SK-N-SH (cell line): Measurements from ENCODE around the gene CEL. TPM values are rescaled to one million over a fixed set of nuclear protein-coding genes. Genes with fewer than 3 reads are reported as not detected.

Experiments used
- CTCF ChIA-PET: fragments of 300-600, 350-600 bp; formaldehyde crosslinking; extraction: SDS; loops from one replicate; lab custom pipeline; 2021; lab: Yijun Ruan, JAX
- POLR2A ChIA-PET: fragments of 350-600 bp; sonication (Branson Sonifier 250); formaldehyde crosslinking; extraction: SDS; loops from one replicate; lab custom pipeline; 2020; ENCODE audit warnings: antibody characterized with exemption, inconsistent platforms; lab: Yijun Ruan, JAX
- DNase-seq: peaks from one replicate; pipeline ENCODE4 v3.0.0; 2012
- H2AFZ ChIP-seq: fragments of 200-600 bp; sonication (generic); 2 replicates; pipeline ENCODE4 v1.8.1; 2016; ENCODE audit warnings: antibody characterized with exemption, mild to moderate bottlenecking, low read depth
- H3F3A ChIP-seq: fragments of 200-600 bp; sonication (generic); replicated peaks from 2 replicates; pipeline ENCODE3; 2016; ENCODE audit warnings: antibody characterized with exemption, mild to moderate bottlenecking; ENCODE audit not compliant: insufficient read depth
- H3K27ac ChIP-seq, 2 experiments: fragments of 200-500 bp in 1 of 2; fragments of 200-600 bp in 1 of 2; sonication (Bioruptor generic) in 1 of 2; sonication (generic), shearing (Covaris generic) in 1 of 2; 2 replicates each; pipeline versions ENCODE4 v1.5.1 to v1.6.1; 2014 to 2016; ENCODE audit warnings: low read depth in 2 of 2, inconsistent platforms in 1 of 2, low read length in 1 of 2, mild to moderate bottlenecking in 1 of 2, mixed read lengths in 1 of 2
- H3K27me3 ChIP-seq: fragments of 200-600 bp; sonication (generic), shearing (Covaris generic); 2 replicates; pipeline ENCODE4 v1.6.1; 2016; ENCODE audit warnings: mixed run types; ENCODE audit not compliant: insufficient read depth
- H3K36me3 ChIP-seq, 2 experiments: fragments of 200-500 bp in 1 of 2; fragments of 200-600 bp in 1 of 2; sonication (Bioruptor generic) in 1 of 2; sonication (generic) in 1 of 2; replicated peaks in 1 of 2; 2 replicates each; pipeline versions ENCODE3 to v1.5.1; 2014 to 2016; ENCODE audit warnings: low read length in 1 of 2, mild to moderate bottlenecking in 1 of 2; ENCODE audit not compliant: insufficient read depth in 2 of 2, control insufficient read depth in 1 of 2
- H3K4me1 ChIP-seq, 2 experiments: fragments of 200-500 bp in 1 of 2; fragments of 200-600 bp in 1 of 2; sonication (Bioruptor generic) in 1 of 2; sonication (generic), shearing (Covaris generic) in 1 of 2; 2 replicates each; pipeline versions ENCODE4 v1.5.1 to v1.6.1; 2014 to 2016; ENCODE audit warnings: low read depth in 1 of 2, low read length in 1 of 2, mixed run types in 1 of 2; ENCODE audit not compliant: insufficient read depth in 2 of 2, control insufficient read depth in 1 of 2
- H3K4me2 ChIP-seq: fragments of 200-600 bp; sonication (generic), shearing (Covaris generic); 2 replicates; pipeline ENCODE4 v1.6.1; 2017; ENCODE audit warnings: mixed run types
- H3K4me3 ChIP-seq, 2 experiments: fragments of 200-500 bp in 1 of 2; fragments of 200-600 bp in 1 of 2; sonication (Bioruptor generic) in 1 of 2; sonication (generic), shearing (Covaris generic) in 1 of 2; 2 replicates each; pipeline versions ENCODE4 v1.5.1 to v1.8.1; 2014 to 2016; ENCODE audit warnings: low read depth in 2 of 2, inconsistent platforms in 1 of 2, low read length in 1 of 2, mild to moderate bottlenecking in 1 of 2, mixed read lengths in 1 of 2, moderate library complexity in 1 of 2
- H3K79me2 ChIP-seq: fragments of 200-600 bp; sonication (generic); 2 replicates; pipeline ENCODE4 v1.8.1; 2017; ENCODE audit warnings: mild to moderate bottlenecking; ENCODE audit not compliant: insufficient read depth
- H3K9ac ChIP-seq: fragments of 200-600 bp; sonication (generic); 2 replicates; pipeline ENCODE4 v1.6.1; 2017; ENCODE audit warnings: mixed run types
- H3K9me2 ChIP-seq: fragments of 200-600 bp; sonication (generic); 2 replicates; pipeline ENCODE4 v1.6.1; 2017; ENCODE audit warnings: mixed run types
- H3K9me3 ChIP-seq: fragments of 200-600 bp; sonication (generic); 2 replicates; pipeline ENCODE4 v1.6.1; 2017; ENCODE audit warnings: mixed run types, mild to moderate bottlenecking, moderate library complexity
- H4K20me1 ChIP-seq: fragments of 200-600 bp; sonication (generic); 2 replicates; pipeline ENCODE4 v1.6.1; 2017; ENCODE audit warnings: mild to moderate bottlenecking, mixed run types; ENCODE audit not compliant: insufficient read depth
- FOXJ3 ChIP-seq: sonication (generic); formaldehyde crosslinking; IDR thresholded peaks from 2 replicates; pipeline ENCODE4 v1.5.1; 2020; ENCODE audit warnings: mild to moderate bottlenecking, missing genetic modification reagents
- FOXM1 ChIP-seq: IDR thresholded peaks from 2 replicates; pipeline ENCODE4 v1.4.0; 2012; ENCODE audit warnings: low read depth, mild to moderate bottlenecking
- GATA2 ChIP-seq: sonication (generic); formaldehyde crosslinking; IDR thresholded peaks from 2 replicates; pipeline ENCODE4 v1.5.0; 2020; ENCODE audit warnings: mild to moderate bottlenecking, missing genetic modification reagents
- NRF1 ChIP-seq: IDR thresholded peaks from 2 replicates; pipeline ENCODE4 v1.6.1; 2012; ENCODE audit warnings: low read depth, mild to moderate bottlenecking, low read length
- RCOR1 ChIP-seq: fragments of 150-350 bp; IDR thresholded peaks from 2 replicates; pipeline ENCODE4 v1.6.1; 2017; ENCODE audit warnings: antibody characterized with exemption, low read length
- RFX5 ChIP-seq: IDR thresholded peaks from 2 replicates; pipeline ENCODE4 v1.6.1; 2012; ENCODE audit warnings: mild to moderate bottlenecking, improper control_type of control experiment, low read length
- TEAD4 ChIP-seq: IDR thresholded peaks from 2 replicates; pipeline ENCODE4 v1.4.0; 2012; ENCODE audit warnings: mild to moderate bottlenecking, borderline replicate concordance; ENCODE audit not compliant: insufficient read depth
- ZBTB33 ChIP-seq: IDR thresholded peaks from 2 replicates; pipeline ENCODE4 v1.4.0; 2012; ENCODE audit warnings: low read depth, borderline replicate concordance
- WGBS: methylation state at CpG from one replicate; pipeline ENCODE4 v1.1.6; 2017; ENCODE audit warnings: low lambda C conversion rate; 5-methylcytosine and 5-hydroxymethylcytosine counted together
- polyA plus RNA-seq, 3 experiments: library from polyadenylated mRNA; depleted of rRNA; stranded (reverse); fragments of >200 nt; gene quantifications; 2 replicates each; pipeline ENCODE4 v1.2.3, GENCODE V29; 2012
- TF ChIP-seq, protein P1 (sequence below): fragments of 200-600 bp; sonication (generic); IDR thresholded peaks from 2 replicates; pipeline ENCODE4 v1.6.1; 2017; ENCODE audit warnings: antibody characterized with exemption, mild to moderate bottlenecking, moderate library complexity
- TF ChIP-seq, protein P2 (sequence below): IDR thresholded peaks from 2 replicates; pipeline ENCODE4 v1.6.1; 2012; ENCODE audit warnings: mild to moderate bottlenecking, low read depth, low read length, moderate library complexity
- TF ChIP-seq, protein P3 (sequence below): IDR thresholded peaks from 2 replicates; pipeline ENCODE4; 2012

The CEL gene
- polyA plus RNA-seq, 1 of the 3 experiments (the other 2 are of a cell fraction), result 0.87 TPM

- H3K9me3 ChIP-seq, result no peaks in the 10 kb centered on the region
- no peaks in the 10 kb centered on the region for H3K27me3 ChIP-seq
- 0 out of 2 replicates have a peak, but pooled peaks cover 10% of the 10 kb centered on the region for H4K20me1 ChIP-seq
- 96% methylated on average over 13 of the region's 17 CpGs for WGBS
- no peaks in the 10 kb centered on the region for H3K9me2 ChIP-seq
- H3K9ac ChIP-seq, result no peak overlapping the region
- no peak overlapping the region for H2AFZ ChIP-seq
- DNase-seq, result no peak
- POLR2A ChIA-PET, result interaction anchor here (1.4 to 2.0 kb wide), 2 partner anchors 13 to 30 kb away, joined by 3 to 9 read pairs; no protein-coding TSS in a partner anchor
- no peaks in the 10 kb centered on the region for H3F3A ChIP-seq
- TF ChIP-seq, protein P1, sequence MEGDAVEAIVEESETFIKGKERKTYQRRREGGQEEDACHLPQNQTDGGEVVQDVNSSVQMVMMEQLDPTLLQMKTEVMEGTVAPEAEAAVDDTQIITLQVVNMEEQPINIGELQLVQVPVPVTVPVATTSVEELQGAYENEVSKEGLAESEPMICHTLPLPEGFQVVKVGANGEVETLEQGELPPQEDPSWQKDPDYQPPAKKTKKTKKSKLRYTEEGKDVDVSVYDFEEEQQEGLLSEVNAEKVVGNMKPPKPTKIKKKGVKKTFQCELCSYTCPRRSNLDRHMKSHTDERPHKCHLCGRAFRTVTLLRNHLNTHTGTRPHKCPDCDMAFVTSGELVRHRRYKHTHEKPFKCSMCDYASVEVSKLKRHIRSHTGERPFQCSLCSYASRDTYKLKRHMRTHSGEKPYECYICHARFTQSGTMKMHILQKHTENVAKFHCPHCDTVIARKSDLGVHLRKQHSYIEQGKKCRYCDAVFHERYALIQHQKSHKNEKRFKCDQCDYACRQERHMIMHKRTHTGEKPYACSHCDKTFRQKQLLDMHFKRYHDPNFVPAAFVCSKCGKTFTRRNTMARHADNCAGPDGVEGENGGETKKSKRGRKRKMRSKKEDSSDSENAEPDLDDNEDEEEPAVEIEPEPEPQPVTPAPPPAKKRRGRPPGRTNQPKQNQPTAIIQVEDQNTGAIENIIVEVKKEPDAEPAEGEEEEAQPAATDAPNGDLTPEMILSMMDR, result no peak
- TF ChIP-seq RCOR1, result no peak
- TF ChIP-seq GATA2 (CRISPR knock-in tag), result no peak
- TF ChIP-seq, protein P2, sequence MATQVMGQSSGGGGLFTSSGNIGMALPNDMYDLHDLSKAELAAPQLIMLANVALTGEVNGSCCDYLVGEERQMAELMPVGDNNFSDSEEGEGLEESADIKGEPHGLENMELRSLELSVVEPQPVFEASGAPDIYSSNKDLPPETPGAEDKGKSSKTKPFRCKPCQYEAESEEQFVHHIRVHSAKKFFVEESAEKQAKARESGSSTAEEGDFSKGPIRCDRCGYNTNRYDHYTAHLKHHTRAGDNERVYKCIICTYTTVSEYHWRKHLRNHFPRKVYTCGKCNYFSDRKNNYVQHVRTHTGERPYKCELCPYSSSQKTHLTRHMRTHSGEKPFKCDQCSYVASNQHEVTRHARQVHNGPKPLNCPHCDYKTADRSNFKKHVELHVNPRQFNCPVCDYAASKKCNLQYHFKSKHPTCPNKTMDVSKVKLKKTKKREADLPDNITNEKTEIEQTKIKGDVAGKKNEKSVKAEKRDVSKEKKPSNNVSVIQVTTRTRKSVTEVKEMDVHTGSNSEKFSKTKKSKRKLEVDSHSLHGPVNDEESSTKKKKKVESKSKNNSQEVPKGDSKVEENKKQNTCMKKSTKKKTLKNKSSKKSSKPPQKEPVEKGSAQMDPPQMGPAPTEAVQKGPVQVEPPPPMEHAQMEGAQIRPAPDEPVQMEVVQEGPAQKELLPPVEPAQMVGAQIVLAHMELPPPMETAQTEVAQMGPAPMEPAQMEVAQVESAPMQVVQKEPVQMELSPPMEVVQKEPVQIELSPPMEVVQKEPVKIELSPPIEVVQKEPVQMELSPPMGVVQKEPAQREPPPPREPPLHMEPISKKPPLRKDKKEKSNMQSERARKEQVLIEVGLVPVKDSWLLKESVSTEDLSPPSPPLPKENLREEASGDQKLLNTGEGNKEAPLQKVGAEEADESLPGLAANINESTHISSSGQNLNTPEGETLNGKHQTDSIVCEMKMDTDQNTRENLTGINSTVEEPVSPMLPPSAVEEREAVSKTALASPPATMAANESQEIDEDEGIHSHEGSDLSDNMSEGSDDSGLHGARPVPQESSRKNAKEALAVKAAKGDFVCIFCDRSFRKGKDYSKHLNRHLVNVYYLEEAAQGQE, result no peak
- TF ChIP-seq FOXJ3 (CRISPR knock-in tag), result no peak
- no peak for TF ChIP-seq NRF1
- TF ChIP-seq, protein P3, sequence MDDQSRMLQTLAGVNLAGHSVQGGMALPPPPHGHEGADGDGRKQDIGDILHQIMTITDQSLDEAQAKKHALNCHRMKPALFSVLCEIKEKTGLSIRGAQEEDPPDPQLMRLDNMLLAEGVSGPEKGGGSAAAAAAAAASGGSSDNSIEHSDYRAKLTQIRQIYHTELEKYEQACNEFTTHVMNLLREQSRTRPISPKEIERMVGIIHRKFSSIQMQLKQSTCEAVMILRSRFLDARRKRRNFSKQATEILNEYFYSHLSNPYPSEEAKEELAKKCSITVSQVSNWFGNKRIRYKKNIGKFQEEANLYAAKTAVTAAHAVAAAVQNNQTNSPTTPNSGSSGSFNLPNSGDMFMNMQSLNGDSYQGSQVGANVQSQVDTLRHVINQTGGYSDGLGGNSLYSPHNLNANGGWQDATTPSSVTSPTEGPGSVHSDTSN, result no peak
- TF ChIP-seq RFX5, result no peak
- TF ChIP-seq ZBTB33, result no peak
- no peak for TF ChIP-seq TEAD4
- TF ChIP-seq FOXM1, result no peak
- peaks cover 18 to 69% of the 10 kb centered on the region in 2 experiments for H3K36me3 ChIP-seq
- no peak overlapping the region; a peak in 1 of 4 replicates for H3K27ac ChIP-seq
- CTCF ChIA-PET, result interaction anchor here (0.7 to 30.3 kb wide), 7 partner anchors 9 to 84 kb away, joined by 3 to 810 read pairs (median 5); no protein-coding TSS in a partner anchor
- H3K4me3 ChIP-seq, result no peak overlapping the region
- no peaks in the 10 kb centered on the region for H3K79me2 ChIP-seq
- no peak overlapping the region for H3K4me2 ChIP-seq
- H3K4me1 ChIP-seq, result peaks cover 0 to 5% of the 10 kb centered on the region in 2 experiments; a peak in 1 of 4 replicates
Observed at GRCh38 chr9:133106511-133107244, 44.9 kb downstream of the CEL start.
